Measurements from ENCODE around the gene TSTD2.

DNA sequence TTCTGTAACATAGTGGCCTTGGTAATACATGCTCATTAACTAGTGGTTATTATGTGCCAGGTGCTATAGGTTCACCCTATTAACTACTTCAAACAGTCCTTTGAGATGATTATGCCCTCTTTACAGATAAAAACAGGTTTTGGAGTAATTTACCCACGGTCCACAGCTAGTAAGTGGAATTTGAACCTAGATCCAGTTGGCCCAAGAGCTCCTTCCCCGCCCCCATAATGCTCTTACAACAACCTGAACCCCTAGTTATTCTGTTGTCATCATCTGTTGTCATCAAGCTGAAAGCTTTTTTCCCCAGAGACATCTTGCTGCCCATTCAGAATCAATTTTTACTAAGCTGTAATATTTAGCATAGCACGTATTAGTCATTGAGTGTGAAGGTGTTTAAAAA, 40.8 kb upstream of the TSTD2 start:
- TF ChIP-seq, protein P1, sequence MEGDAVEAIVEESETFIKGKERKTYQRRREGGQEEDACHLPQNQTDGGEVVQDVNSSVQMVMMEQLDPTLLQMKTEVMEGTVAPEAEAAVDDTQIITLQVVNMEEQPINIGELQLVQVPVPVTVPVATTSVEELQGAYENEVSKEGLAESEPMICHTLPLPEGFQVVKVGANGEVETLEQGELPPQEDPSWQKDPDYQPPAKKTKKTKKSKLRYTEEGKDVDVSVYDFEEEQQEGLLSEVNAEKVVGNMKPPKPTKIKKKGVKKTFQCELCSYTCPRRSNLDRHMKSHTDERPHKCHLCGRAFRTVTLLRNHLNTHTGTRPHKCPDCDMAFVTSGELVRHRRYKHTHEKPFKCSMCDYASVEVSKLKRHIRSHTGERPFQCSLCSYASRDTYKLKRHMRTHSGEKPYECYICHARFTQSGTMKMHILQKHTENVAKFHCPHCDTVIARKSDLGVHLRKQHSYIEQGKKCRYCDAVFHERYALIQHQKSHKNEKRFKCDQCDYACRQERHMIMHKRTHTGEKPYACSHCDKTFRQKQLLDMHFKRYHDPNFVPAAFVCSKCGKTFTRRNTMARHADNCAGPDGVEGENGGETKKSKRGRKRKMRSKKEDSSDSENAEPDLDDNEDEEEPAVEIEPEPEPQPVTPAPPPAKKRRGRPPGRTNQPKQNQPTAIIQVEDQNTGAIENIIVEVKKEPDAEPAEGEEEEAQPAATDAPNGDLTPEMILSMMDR (IDR thresholded peaks at IDR 0.05; ENCODE audit: poor library complexity, severe bottlenecking), result no peak
- TF ChIP-seq POLR2AphosphoS5 (IDR thresholded peaks at IDR 0.05) (no peak), TAF1 (IDR thresholded peaks at IDR 0.05; ENCODE audit: low read depth) (no peak), EZH2 (IDR thresholded peaks at IDR 0.05; ENCODE audit: borderline replicate concordance, insufficient read depth, low read length, poor library complexity, severe bottlenecking) (no peak), RAD21 (conservative IDR thresholded peaks at IDR 0.05) (no peak)

All from neural cell (in vitro differentiated cells).